Measurements from ENCODE around the gene ZNF576.

DNA sequence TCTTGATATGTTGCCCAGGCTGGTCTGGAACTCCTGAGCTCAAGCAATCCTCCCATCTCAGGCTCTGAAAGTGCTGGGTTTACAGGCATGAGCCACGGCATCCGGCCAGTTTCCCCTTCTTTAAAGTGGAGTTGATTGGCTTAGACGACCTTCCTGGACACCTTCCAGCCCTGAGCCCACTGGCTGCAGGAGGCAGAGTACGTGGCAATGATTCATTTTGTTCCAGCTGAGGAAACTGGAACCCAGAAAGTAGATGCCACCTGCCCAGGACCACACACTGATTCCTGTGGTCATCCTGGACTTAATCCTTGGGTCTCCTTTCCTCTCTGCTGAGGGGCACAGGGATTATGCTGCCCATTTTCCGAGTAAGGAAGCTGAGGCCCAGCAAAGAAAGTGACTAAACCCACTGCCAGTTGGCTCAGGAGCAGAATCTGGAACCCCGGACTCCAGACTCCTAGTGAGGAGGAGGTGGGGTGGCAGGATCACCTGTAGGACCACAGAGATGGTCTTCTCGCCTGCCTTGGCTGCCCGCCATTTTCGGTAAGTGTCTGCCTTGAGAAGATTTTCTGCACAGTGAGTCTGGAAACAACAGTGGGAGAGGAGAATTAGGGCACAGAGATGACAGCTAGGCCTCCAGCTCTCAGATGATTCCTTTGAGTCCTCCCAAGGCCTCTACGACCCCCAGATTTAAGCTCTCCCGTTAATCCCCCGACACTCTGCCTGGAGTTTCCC, 21.8 kb upstream of the ZNF576 start:
- TF ChIP-seq, protein P1, sequence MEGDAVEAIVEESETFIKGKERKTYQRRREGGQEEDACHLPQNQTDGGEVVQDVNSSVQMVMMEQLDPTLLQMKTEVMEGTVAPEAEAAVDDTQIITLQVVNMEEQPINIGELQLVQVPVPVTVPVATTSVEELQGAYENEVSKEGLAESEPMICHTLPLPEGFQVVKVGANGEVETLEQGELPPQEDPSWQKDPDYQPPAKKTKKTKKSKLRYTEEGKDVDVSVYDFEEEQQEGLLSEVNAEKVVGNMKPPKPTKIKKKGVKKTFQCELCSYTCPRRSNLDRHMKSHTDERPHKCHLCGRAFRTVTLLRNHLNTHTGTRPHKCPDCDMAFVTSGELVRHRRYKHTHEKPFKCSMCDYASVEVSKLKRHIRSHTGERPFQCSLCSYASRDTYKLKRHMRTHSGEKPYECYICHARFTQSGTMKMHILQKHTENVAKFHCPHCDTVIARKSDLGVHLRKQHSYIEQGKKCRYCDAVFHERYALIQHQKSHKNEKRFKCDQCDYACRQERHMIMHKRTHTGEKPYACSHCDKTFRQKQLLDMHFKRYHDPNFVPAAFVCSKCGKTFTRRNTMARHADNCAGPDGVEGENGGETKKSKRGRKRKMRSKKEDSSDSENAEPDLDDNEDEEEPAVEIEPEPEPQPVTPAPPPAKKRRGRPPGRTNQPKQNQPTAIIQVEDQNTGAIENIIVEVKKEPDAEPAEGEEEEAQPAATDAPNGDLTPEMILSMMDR (conservative IDR thresholded peaks at IDR 0.05; ENCODE audit: low read depth in 2 of 2) = no peak
- TF ChIP-seq NANOG (IDR thresholded peaks at IDR 0.05; ENCODE audit: borderline replicate concordance) = no peak
- no peak for TF ChIP-seq POLR2AphosphoS5 (IDR thresholded peaks at IDR 0.05; ENCODE audit: low read depth)

All from GM23338 (cell line).